GM21825 (cell line): ENCODE results near the gene LCE7A.

ENCODE experiments used
- ATAC-seq: cut with Tn5 transposase; IDR thresholded peaks from one replicate; pipeline ENCODE4 v1.9.1; 2021; ENCODE audit warnings: mild to moderate bottlenecking, moderate library complexity; ENCODE audit not compliant: unreplicated experiment

The LCE7A gene, protein sequence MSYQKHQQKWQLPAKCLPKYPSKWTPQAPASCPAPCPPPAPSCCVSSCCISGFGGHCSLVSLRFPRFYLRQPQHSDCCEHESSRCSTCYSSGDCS

GRCh38 chr1:152859696-152860095, at the start of gene LCE7A:
Gene LCE7A (plus strand): TSS chr1:152859996. CDS start chr1:152860698, 702 bp downstream.
- no peak for ATAC-seq

GRCh38 chr1:152811050-152811449, 48.7 kb upstream of the LCE7A start:
- ATAC-seq: no peak

DNA sequence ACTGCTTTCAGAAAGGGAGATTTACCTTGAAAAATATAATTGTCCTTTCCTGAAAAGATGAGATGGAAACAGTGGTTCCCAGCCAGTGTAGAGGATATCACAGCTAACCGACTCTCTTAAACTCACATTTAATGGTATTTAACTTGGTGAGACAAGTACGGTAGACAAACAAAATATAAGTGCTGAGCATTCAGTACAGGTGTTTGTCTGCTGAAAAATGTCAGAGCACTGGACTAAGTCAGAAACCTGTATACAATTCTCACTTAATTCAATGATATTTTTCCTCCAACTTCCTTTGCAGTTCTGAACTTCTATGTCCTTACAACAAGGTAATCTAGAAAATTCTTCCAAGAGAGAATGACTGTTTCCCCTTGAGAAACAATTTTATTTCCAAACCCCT, 48.1 kb upstream of the LCE7A start, which contains the start of gene LCE1B:
Gene LCE1B, plus strand, starts transcription at position 301 of the 400 bp plus-strand sequence. CDS start 476 bp downstream, outside the sequence.
- no peak for ATAC-seq

- no peak for ATAC-seq
These were observed 42.5 kb upstream of the LCE7A start for GRCh38 chr1:152817309-152817708.

DNA sequence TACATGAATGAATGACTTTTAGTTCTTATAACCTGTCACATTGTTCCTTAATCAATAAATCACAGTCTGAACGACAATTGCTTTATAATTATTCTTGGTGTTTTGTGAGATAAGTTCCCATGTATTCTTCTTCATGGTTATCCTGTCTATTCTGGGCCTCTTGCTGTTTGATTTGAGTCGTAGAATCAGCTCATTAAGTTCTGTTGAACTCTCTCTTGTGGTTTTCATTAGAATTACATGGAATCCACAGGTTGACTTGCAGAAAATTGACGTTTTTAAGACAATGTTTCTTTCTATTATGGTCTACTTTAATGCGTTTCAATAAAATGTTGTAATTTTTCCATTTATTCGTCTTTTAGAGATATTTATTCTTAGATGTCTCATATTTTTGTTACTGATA, 36.5 kb upstream of the LCE7A start:
- ATAC-seq: no peak

- ATAC-seq: no peak
These were observed 34.8 kb upstream of the LCE7A start for GRCh38 chr1:152824964-152825363.

DNA sequence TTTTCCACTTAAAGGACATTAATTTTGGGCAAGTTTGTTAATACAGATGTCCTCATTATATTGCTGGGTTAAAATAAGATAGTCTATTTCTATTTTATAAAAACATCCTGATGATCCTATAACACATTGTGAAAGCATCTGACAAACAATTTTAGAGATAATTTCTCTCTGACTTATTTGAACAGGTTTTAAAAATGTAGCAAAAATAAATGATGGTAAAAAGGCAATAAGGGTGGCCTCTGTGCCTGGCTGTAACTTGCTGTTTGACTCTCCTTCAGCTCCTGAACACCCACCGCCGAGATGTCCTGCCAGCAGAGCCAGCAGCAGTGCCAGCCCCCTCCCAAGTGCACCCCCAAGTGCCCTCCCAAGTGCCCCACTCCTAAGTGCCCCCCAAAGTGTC, 32.6 kb upstream of the LCE7A start, which contains the start of gene LCE1A:
Gene LCE1A, plus strand, starts transcription at position 301 of the 400 bp plus-strand sequence. Its CDS starts 0 bp downstream, at position 301.
- ATAC-seq: no peak

- no peak for ATAC-seq
These were observed 22.9 kb upstream of the LCE7A start for GRCh38 chr1:152836870-152837269.

DNA sequence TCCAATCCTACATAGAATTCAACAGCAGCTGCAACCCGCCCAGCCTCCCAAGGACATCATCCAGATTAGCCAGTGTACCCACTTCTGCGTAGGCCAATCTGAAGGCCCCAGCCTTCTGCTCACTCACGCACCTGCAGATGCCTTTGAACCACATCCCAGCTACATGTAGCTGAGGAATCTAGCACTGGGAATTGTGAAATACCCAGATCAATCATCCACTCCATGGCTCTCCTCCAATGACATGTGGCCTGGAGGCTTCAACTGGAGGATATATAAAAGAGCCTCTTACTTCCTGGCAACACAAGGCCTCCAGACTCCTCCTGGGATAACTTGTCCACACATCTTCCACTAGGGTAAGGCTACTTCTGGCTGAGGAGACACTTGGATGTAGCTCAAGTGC, 17.2 kb upstream of the LCE7A start, which contains the start of gene LCE6A:
Gene LCE6A, plus strand, starts transcription at position 301 of the 400 bp plus-strand sequence. CDS start 665 bp downstream, outside the sequence.
- ATAC-seq: no peak

GRCh38 chr1:152855661-152856060, 4.1 kb upstream of the LCE7A start:
- no peak for ATAC-seq

DNA sequence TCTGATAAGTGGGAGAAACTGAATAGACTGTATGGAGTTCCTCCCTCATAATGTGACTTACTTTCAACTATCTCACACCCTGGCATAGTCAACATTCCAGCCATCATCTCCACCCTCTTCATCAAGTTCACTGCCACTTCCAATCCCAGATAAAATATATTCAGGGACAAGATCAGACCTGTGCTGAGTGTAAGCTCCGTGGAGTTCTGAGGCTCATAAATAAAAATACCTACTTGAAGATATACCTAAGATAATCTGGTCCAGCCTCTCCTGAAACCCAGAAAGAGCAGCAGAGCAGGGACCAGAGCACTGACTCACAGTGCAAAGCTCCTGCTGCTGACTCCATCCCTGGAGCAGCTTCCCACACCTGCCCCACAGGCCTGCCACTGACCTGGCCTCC, 1.7 kb upstream of the LCE7A start:
- ATAC-seq: no peak

- no peak for ATAC-seq
These were observed 333 bp downstream of the LCE7A start for GRCh38 chr1:152860129-152860528.

DNA sequence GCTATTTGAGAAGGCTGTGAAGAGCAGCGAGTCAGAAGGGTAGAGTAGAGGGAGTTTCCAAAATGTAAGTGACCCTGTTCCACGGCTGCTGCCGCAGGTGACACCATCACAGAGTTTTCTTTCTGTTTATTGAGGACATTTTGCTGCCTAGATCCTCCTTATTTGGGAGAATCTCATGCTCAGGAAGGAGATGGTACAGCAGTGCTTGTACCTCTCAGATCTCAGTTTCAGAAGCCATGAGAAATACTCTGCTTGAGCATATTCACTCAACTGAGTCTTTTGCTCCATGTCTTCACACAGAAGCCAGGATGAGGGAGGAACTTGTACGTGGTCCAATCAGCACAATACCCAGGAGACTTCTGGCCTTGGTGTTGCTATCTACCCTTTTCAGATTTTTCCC, 1.6 kb downstream of the LCE7A start:
- ATAC-seq: no peak

DNA sequence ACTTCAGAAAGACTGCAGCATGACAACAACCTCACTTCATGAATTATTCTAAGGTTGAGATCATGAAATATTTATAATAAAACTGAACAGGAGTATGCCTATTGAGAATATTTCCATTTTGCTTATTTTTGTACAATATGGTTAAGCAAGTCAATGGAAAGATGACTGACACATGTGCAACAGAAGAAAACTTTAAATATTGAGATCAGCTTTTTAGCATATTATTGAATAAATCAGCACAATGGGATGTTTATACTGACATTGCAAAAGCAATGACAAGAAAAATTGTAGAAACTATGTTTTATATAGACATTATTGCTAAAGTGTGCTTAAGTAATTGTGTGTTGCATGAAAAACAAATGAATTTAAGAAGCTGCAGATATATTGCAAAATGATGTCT, 4.6 kb downstream of the LCE7A start:
- ATAC-seq: no peak

DNA sequence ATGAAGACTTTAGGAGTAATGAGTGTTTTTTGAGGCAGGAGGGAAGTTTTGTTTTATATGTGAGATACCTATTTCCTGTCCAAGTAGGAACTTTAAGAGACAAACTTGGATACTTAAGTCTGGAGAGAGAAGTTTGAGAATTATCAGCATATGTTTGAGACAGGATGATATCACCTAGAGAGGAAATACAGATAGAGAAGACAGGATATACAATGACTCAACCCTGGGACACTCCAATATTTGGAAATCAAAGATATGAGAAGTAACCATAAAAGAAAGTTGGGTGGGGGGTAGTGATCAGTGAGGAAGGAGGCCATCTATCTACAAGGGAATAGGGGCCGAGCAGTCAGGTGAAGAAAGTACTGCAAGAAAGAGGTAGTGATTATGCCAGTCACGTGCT, 6.5 kb downstream of the LCE7A start:
- no peak for ATAC-seq

- no peak for ATAC-seq
These were observed 10.1 kb downstream of the LCE7A start for GRCh38 chr1:152869808-152870419.

DNA sequence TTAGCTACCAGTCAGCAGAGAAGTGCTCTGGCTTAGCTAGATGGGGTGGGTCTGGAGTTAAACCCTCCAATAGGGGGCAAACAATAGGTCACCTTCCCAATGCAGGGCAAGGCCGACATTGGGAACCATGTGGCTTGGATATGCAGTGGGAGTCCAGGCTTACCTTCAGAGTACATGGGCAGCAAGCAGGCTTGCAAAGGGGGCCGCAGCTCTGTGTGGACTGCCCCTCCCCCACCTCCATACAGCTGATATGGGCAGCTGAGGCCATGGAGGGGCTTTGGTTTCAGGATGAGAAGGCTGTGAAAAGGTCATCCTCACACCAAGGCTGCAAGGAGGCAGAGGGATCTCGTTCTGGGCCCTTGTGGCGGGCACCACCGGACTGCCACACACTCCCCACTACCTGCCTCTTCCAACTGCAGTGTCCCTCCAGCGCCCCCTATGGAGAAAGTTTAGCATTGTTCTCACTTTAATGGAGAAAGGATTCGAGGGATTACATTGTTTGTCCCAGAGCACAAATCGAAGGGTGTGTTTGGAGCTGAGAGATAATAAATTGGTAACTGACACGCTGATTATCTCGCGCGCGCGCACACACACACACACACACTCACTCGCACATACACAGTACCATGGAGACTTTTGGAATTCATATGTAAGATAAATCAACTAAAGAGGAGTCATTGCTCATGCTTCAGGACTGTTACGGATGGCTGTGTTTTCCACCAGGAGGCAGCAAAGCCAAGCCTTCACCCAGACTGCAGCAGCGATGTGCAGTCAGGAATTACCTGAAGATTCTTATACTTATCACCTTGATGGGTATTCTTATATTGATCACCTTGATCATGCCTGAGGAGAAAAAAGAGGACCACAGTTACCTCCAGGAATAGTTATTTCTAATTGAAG, 11.3 kb downstream of the LCE7A start:
- ATAC-seq: no peak

DNA sequence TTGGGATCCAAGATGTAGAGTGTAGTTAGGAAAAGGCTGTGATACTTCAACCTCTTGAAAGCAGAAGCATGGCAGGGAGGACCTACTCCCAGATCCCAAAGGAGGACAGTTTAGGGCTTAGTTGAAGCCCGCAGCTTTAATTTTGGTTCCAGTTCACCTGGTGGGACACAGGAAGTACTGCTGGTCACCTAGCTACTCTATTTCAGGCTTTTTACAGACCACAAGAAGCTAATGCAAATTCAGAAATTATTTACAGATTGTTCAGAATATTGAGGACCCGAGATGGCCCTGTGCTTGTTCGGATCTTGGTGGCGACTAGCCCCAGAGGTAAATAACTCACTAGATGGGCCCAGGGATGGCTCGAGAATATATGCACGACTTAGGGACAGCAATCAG, 11.9 kb downstream of the LCE7A start:
- no peak for ATAC-seq

DNA sequence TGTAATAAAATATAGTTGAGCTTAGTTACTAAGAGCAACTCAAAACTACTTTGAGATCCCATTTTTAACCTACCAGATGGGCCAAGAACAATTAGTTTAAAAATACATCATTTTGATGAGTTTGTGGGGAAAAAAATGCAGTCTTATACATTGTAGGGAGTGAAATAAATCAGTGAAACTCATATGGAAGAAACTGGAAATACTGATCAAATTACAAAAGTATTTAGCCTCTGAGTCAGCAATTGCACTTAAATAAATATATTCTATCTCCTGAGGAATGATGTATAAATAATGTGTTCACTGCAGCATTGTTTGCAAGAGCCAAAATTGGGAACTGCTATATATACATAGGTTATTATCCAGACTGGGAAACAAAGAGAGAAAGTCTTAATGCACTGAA, 13.7 kb downstream of the LCE7A start:
- ATAC-seq: no peak

DNA sequence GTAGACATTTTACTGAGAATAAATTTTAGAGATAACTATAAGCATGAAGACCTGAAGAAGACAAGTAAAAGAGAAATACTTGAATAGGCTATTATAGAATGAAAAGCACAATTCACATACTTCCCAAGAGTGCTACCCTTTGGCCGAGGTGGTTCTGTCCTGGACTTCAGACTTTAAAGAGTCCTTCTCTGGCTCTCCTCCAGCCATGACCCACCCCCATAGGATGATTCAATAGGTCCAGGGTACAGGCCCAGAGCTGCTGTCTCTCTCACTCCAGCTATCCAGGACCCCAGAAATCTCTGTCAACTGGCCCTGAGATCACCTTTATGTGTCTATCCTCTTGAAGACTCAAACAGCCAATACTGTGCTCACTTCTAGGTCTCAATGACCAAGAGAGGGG, 17.0 kb downstream of the LCE7A start:
- ATAC-seq: no peak

DNA sequence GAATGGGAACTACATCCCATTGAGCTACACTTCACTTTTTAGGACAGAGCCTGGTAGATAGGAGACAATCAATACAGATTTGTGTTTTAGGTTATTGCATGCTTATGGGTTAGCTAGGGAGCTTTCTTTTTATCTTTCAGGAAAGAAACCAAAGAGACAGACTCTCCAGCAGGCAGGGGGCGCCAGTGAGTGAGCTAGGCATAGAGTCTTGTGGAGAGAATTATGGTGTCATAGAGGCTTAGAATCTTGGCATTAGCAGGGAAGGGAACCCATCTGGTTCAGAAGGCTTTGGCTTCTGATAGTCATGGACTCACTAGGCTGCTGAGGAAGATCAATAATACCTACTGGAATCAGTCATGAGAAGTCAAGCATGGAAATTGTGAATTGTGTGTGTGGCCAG, 18.2 kb downstream of the LCE7A start, which contains the start of gene SMCP:
Gene SMCP, plus strand, starts transcription at position 281 of the 400 bp plus-strand sequence. CDS start 6,101 bp downstream, outside the sequence.
- ATAC-seq: no peak
